CD4-positive, alpha-beta T cell (primary cell): ENCODE measurements around the gene CADPS. TPM values are rescaled to one million over a fixed set of nuclear protein-coding genes. Genes with fewer than 3 reads are reported as not detected.

Source experiments
- ATAC-seq: fragments of 200-7000 bp; cut with Tn5 transposase; one replicate; pipeline ENCODE4 v1.10.0; 2022; ENCODE audit warnings: mild to moderate bottlenecking; ENCODE audit not compliant: poor library complexity
- CTCF ChIA-PET: fragments of 350-600 bp; sonication (Branson Sonifier 250); formaldehyde crosslinking; loops from one replicate; lab custom pipeline; 2021; ENCODE audit warnings: antibody characterized with exemption, inconsistent platforms; lab: Charles Lee
- POLR2A ChIA-PET: fragments of 350-600 bp; sonication (Branson Sonifier 250); formaldehyde crosslinking; loops from one replicate; lab custom pipeline; 2021; ENCODE audit warnings: antibody characterized with exemption, inconsistent platforms; lab: Charles Lee
- DNase-seq, 14 experiments: peaks; one replicate each; pipeline ENCODE4 v3.0.0-alpha.2; 2013 to 2020; ENCODE audit warnings: mixed read lengths in 2 of 14
- H3K27ac ChIP-seq, 2 donors: one replicate each; pipeline versions ENCODE4 v1.5.1 to v1.7.0; 2013; ENCODE audit warnings: low read length in 2 of 2, low read depth in 1 of 2, mild to moderate bottlenecking in 1 of 2
- H3K27me3 ChIP-seq, 2 experiments: 1 replicate in 1 of 2; 2 replicates in 1 of 2; pipeline versions ENCODE4 v1.6.1 to v1.7.0; 2013; ENCODE audit warnings: low read length in 2 of 2, control low read depth in 1 of 2, mild to moderate bottlenecking in 1 of 2, moderate library complexity in 1 of 2; ENCODE audit not compliant: insufficient read depth in 2 of 2, control insufficient read depth in 1 of 2
- H3K36me3 ChIP-seq: one replicate; pipeline ENCODE4 v1.6.1; 2013; ENCODE audit warnings: low read length, control low read depth; ENCODE audit not compliant: insufficient read depth
- H3K4me1 ChIP-seq: one replicate; pipeline ENCODE4 v1.6.1; 2013; ENCODE audit warnings: low read length, control low read depth; ENCODE audit not compliant: insufficient read depth
- H3K4me3 ChIP-seq: one replicate; pipeline ENCODE4 v1.5.1; 2013; ENCODE audit warnings: mild to moderate bottlenecking, low read length, moderate library complexity
- H3K9me3 ChIP-seq, 2 experiments: 1 replicate in 1 of 2; 2 replicates in 1 of 2; pipeline versions ENCODE4 v1.6.1 to v1.7.0; 2013; ENCODE audit warnings: low read length in 2 of 2, mild to moderate bottlenecking in 2 of 2, control low read depth in 1 of 2, moderate library complexity in 1 of 2; ENCODE audit not compliant: control insufficient read depth in 1 of 2, insufficient read depth in 1 of 2
- H3K27ac Mint-ChIP-seq: one replicate; pipeline ENCODE4 v1.8.0; 2020; ENCODE audit warnings: mixed read lengths
- H3K27me3 Mint-ChIP-seq: one replicate; pipeline ENCODE4 v1.8.0; 2021; ENCODE audit warnings: mixed read lengths
- H3K36me3 Mint-ChIP-seq: one replicate; pipeline ENCODE4 v1.8.0; 2021; ENCODE audit warnings: low read depth, mixed read lengths
- H3K4me1 Mint-ChIP-seq: one replicate; pipeline ENCODE4 v1.8.0; 2021; ENCODE audit warnings: low read depth, mixed read lengths
- H3K4me3 Mint-ChIP-seq: one replicate; pipeline ENCODE4 v1.8.0; 2020; ENCODE audit warnings: mild to moderate bottlenecking, mixed read lengths
- H3K9me3 Mint-ChIP-seq: one replicate; pipeline ENCODE4 v1.8.0; 2020; ENCODE audit warnings: mixed read lengths
- intact Hi-C, 2 experiments: fragments of 100-400 bp; cut with DNase I in 1 of 2; cut with micrococcal nuclease in 1 of 2; formaldehyde crosslinking; loops; one replicate each; pipeline versions ENCODE4 v1.15.1 to v1.9.0; 2023 to 2025; cut with DNase I, micrococcal nuclease
- total RNA-seq, 174 experiments: library from RNA in 2 of 174; stranded (reverse) in 2 of 174; gene quantifications; one replicate each; pipeline ENCODE4 v1.2.3 and lab custom pipeline; 2021 to 2026
- TF ChIP-seq, protein P1 (sequence below): fragments of 200-600 bp; IDR thresholded peaks from one replicate; pipeline ENCODE4 v1.8.0; 2022; ENCODE audit warnings: antibody characterized with exemption, mild to moderate bottlenecking

Gene CADPS
- total RNA-seq, 2 experiments from 2014 or later = not detected

DNA sequence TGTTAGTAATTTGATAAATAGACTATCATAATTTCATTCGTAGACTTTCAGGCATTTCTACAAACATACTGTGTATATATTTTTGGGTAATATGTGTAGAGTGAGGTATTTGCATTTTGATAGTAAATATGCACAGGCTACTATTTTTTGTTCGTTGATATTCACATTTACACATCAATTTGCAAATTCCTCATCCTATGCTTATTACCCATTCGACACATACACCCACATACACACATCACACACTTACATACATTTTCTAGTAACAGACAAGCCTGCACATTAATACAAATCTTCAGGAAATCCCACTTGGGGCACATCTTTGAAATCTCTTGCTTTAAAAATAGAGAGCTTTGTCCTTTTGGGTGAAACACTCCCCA lies 373.9 kb downstream of the CADPS start:
- ATAC-seq = no peak
- POLR2A ChIA-PET = no interaction called here

DNA sequence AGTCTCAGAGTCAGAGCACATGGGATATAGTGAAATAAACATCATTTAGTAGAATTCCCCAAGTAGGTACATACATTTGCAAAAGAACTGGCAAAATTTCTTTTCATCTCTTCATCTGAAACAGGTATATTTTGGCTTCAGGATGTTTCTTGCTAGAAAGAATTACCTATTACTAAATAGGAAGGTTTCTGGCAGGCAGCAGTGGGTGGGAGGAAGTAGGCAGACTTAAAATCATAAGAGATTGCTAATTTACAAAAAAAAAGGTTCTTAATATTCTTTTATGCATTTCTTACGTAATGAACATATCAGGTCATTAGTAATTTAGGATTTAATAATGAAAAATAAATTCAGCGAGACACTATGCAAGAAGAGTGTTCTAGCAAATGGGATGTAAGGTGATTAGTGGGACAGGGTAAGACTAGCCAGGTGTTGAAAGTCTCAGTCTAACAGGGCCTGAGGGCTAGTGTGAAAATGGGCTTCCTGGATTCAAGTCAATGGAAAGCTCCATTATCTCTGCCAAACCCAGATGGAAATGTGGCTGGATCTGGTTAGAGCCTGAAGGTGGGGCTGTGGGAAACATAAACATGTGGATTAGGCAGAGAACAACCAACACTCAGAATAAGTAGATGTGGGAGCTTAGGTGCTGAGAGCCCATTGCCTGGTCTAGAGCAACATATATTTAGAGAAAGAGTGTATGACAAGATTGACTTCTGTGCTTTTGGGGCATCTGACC lies 374.5 kb downstream of the CADPS start:
- Histone ChIP-seq H3K27me3 (no peaks in the 10 kb centered on the region), H3K27ac (no peak overlapping the region), H3K4me3 (no peak overlapping the region), H3K36me3 (no peaks in the 10 kb centered on the region), H3K9me3 (no peaks in the 10 kb centered on the region), H3K4me1 (no peaks in the 10 kb centered on the region)
- ChIA-PET CTCF (no interaction called here), POLR2A (no interaction called here)
- Mint-ChIP-seq H3K9me3 (no peaks in the 10 kb centered on the region), H3K27me3 (peaks cover 6% of the 10 kb centered on the region), H3K4me1 (no peaks in the 10 kb centered on the region), H3K4me3 (no peak overlapping the region), H3K27ac (no peak overlapping the region), H3K36me3 (no peaks in the 10 kb centered on the region)
- no peak for DNase-seq
- TF ChIP-seq, protein P1, sequence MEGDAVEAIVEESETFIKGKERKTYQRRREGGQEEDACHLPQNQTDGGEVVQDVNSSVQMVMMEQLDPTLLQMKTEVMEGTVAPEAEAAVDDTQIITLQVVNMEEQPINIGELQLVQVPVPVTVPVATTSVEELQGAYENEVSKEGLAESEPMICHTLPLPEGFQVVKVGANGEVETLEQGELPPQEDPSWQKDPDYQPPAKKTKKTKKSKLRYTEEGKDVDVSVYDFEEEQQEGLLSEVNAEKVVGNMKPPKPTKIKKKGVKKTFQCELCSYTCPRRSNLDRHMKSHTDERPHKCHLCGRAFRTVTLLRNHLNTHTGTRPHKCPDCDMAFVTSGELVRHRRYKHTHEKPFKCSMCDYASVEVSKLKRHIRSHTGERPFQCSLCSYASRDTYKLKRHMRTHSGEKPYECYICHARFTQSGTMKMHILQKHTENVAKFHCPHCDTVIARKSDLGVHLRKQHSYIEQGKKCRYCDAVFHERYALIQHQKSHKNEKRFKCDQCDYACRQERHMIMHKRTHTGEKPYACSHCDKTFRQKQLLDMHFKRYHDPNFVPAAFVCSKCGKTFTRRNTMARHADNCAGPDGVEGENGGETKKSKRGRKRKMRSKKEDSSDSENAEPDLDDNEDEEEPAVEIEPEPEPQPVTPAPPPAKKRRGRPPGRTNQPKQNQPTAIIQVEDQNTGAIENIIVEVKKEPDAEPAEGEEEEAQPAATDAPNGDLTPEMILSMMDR = no peak
- intact Hi-C loops = no loop called here
- no peak for ATAC-seq

More for the DNA sequence above, 373.9 kb downstream of the CADPS start:
- TF ChIP-seq, protein P1 = no peak
- DNase-seq = no peak
- Mint-ChIP-seq H3K36me3 (no peaks in the 10 kb centered on the region), H3K27me3 (peaks cover 6% of the 10 kb centered on the region), H3K9me3 (no peaks in the 10 kb centered on the region), H3K4me3 (no peak overlapping the region), H3K4me1 (no peaks in the 10 kb centered on the region), H3K27ac (no peak overlapping the region)
- H3K4me1 ChIP-seq = no peaks in the 10 kb centered on the region
- H3K27ac ChIP-seq = no peak overlapping the region
- no peaks in the 10 kb centered on the region for H3K36me3 ChIP-seq
- no peaks in the 10 kb centered on the region for H3K9me3 ChIP-seq
- intact Hi-C loops = no loop called here
- H3K27me3 ChIP-seq = no peaks in the 10 kb centered on the region
- H3K4me3 ChIP-seq = no peak overlapping the region
- CTCF ChIA-PET = no interaction called here

DNA sequence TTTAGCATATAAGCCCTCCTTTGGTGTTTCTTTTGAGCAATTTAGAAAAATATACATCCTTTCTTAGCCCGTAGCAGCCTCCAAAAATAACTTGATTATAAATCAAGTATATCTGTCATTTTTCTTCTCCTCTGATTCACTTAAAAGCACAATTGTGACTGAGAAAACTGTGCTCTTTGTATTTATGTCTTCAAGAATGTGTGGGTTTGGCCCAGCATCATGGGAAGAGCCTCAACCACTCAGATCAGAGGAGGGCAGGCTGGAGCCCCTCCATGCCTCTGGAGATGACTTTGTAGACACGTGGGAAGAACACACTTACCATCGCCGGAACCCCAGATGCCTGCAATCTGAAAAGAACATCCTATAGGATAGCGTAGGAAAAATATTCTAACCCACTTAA lies 378.1 kb downstream of the CADPS start:
- no peaks in the 10 kb centered on the region for H3K4me1 Mint-ChIP-seq
- Histone ChIP-seq H3K9me3 (no peaks in the 10 kb centered on the region), H3K36me3 (no peaks in the 10 kb centered on the region), H3K27ac (no peak overlapping the region), H3K4me3 (no peak overlapping the region), H3K4me1 (no peaks in the 10 kb centered on the region), H3K27me3 (no peaks in the 10 kb centered on the region)
- H3K27me3 Mint-ChIP-seq = no peaks in the 10 kb centered on the region
- intact Hi-C loops = no loop called here
- CTCF ChIA-PET = no interaction called here
- H3K9me3 Mint-ChIP-seq = no peaks in the 10 kb centered on the region
- no peak for DNase-seq
- no peak for ATAC-seq
- no peak overlapping the region for H3K4me3 Mint-ChIP-seq
- POLR2A ChIA-PET = no interaction called here
- H3K36me3 Mint-ChIP-seq = no peaks in the 10 kb centered on the region
- TF ChIP-seq, protein P1 = no peak
- H3K27ac Mint-ChIP-seq = no peak overlapping the region
